Occipital lobe (tissue), 2 donors: ENCODE measurements around the gene C10orf95. TPM values are rescaled to one million over a fixed set of nuclear protein-coding genes. Genes with fewer than 3 reads are reported as not detected.
"Not testable (repeated sequence)": the region's sequence is repeated elsewhere in the genome, so short reads cannot be mapped to it uniquely, and the experiment has no call there.

Experiments
- DNase-seq: peaks from one replicate; lab custom pipeline; 2025; lab: John Stamatoyannopoulos, UW
- total RNA-seq: library from RNA; depleted of rRNA; stranded (reverse); fragments of >200 nt; gene quantifications from one replicate; pipeline ENCODE4 v1.2.3, GENCODE V29; 2014

Gene C10orf95, protein sequence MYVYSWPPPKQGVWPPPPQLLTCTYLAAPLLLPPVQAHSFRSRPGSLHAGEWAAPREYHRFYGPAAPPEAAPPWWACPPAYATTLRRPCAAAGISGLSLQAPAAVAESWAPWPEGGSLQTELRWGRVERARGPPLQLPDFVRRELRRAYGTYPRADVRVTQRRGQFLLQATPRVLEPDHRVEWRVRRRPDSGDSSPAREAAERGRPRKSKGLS
- total RNA-seq = not detected

DNA sequence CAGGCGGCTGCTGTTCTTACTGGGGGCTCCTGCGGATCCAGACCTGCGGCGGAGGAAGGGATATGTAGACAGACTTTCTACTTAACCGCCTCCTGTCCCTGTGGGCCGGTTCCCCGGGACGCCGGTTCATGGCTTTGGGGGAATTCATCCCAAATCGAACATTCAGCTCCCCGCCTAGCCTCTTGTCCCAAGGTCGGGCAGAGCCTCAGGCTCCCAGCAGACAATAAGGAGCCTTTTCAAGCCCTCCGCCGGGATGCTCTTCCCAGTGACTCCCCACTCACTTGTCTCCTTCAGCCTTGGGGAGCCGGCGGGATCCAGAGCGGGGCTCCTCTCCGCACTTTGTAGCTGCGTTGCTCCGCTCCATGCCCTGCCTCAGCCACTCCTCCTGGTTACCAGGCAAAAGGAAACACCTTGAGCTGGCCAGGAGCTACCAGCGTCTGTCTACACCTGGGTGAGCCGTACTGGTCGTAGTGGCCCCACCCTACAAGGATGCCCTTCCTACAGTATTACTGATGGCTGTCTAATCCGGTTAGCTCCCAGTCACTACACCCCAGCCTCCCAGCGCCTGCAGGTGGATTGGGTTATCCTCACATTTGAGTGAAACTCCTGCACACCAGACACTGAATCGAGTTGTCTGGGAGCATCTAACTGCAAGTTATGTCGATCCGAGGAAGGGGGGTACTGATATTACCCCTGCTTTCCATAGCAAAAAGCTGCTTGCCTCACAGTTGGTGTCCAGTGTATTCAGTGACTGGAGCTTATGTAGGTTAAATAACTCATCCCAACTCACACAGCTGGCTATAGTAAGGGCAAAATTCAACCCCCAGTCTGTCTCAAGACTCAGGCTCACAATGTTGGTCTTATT lies at the start of gene C10orf95:
Gene C10orf95, minus strand, starts transcription at position 439 of the 865 bp plus-strand sequence. CDS start 450 bp downstream, outside the sequence.
- no peak for DNase-seq

- not testable (repeated sequence) for DNase-seq
Observed at GRCh38 chr10:102500686-102501085, 49.3 kb upstream of the C10orf95 start.

GRCh38 chr10:102499356-102499755 lies 48.0 kb upstream of the C10orf95 start:
- DNase-seq = no peak

- DNase-seq = no peak
Observed at GRCh38 chr10:102497545-102497944, 46.2 kb upstream of the C10orf95 start.

- DNase-seq = no peak
Observed at GRCh38 chr10:102493771-102494170, 42.4 kb upstream of the C10orf95 start.

GRCh38 chr10:102492983-102493382 lies 41.6 kb upstream of the C10orf95 start:
- DNase-seq = no peak

GRCh38 chr10:102492344-102492939 lies 41.1 kb upstream of the C10orf95 start:
- DNase-seq = no peak

- no peak for DNase-seq
Observed at GRCh38 chr10:102491136-102491535, 39.8 kb upstream of the C10orf95 start.

DNA sequence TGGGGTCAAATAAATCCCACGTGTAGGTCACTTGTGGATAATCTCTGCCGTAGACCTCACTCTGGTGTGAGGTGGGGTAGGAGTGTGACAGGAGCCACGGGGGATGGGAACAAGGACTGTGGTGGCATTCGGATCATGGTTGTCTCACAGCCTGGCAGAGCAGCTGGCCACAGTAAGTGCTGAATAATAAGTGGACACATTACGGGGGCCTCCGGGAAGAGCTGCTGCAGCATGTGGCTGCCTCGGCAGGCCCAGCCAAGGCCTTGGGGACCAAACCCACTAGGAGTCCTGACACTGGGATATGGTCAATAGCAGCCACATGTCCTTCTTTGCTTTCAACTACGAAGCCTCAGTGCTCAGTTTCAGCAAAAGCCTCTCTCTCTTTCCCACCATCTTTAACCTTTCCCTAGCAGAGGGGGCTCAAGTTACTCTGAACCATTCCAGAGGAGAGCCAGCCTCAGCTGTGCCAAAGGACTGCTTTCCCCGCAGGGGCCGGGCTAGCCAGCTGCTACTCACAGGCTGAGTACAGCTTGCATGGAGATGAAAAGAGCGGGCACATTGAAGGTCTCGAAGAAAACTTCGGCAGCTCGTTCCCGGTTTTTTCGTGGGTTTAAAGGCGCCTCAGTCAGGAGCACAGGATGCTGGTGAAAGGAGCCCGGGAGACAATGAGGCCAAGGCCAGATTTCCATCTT lies 33.9 kb upstream of the C10orf95 start:
- no peak for DNase-seq

DNA sequence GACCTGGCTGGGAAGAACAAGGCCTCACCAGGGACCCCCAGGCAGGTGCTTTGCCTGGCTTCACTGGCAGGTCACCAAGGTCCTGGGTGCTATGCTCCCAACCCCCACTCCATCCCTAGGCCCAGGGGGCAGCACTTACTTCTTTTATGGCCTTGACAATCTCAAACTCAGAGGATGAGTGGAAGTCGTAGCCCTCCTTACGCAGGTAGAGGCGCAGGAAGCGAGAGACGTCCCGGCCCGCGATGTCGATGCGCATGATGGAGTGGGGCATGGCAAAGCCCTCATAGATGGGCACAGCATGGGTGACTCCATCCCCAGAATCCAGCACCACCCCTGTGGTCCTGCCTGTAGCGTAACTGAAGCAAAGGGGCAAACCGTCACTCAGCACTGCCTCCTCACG lies 32.7 kb upstream of the C10orf95 start:
- DNase-seq = no peak

DNA sequence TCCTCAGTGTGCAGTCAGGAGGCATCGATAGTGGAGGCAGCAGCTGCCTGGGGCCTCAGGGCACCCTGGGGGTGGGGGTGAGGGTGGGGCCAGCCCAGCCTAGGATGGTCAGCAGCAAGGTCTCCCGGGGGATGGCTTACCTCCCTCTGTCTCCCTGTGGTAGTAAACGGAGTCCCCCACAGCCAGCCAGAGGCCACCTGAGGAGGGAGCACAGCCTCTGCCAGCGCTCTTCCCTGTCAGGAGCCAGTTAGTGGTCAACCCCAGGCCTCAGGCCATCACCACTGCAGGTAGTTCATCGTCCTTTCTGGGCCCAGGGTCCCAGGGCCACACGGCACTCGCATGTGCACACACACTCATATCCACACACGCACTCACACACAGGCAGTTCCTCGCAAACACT lies 29.1 kb upstream of the C10orf95 start:
- no peak for DNase-seq

- no peak for DNase-seq
Observed at GRCh38 chr10:102479651-102480050, 28.3 kb upstream of the C10orf95 start.

GRCh38 chr10:102476466-102477141 lies 25.3 kb upstream of the C10orf95 start:
- DNase-seq = no peak

- no peak for DNase-seq
Observed at GRCh38 chr10:102475451-102476040, 24.2 kb upstream of the C10orf95 start.

GRCh38 chr10:102473445-102474331 lies 22.3 kb upstream of the C10orf95 start:
- no peak for DNase-seq

DNA sequence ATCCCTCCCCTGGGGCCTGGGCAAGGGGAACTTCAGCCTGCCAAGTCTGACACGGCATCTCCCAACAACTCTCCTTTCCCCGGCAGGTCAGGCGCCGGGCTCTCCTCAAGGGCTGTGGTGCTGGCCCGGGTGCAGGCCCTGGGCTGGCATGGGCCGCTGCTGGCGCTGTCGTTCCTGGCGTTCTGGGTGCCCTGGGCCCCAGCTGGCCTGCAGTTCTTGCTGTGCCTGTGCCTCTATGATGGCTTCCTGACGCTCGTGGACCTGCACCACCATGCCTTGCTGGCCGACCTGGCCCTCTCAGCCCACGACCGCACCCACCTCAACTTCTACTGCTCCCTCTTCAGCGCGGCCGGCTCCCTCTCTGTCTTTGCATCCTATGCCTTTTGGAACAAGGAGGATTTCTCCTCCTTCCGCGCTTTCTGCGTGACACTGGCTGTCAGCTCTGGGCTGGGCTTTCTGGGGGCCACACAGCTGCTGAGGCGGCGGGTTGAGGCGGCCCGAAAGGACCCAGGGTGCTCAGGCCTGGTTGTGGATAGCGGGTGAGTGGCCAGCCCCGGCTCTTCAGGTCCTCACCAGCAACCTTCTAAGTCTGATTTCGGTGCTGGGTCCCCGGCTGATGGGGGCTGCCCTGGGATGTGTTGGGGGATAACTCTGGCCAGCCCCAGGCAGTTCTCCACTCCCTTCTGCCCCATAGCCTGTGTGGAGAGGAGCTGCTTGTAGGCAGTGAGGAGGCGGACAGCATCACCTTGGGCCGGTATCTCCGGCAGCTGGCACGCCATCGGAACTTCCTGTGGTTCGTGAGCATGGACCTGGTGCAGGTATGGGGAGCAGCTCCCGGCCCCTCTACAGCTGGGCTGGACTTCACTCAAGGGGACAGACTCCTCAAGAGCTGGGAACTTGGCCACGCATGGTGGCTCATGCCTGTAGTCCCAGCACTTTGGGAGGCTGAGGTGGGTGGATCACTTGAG lies 19.5 kb upstream of the C10orf95 start:
- no peak for DNase-seq

DNA sequence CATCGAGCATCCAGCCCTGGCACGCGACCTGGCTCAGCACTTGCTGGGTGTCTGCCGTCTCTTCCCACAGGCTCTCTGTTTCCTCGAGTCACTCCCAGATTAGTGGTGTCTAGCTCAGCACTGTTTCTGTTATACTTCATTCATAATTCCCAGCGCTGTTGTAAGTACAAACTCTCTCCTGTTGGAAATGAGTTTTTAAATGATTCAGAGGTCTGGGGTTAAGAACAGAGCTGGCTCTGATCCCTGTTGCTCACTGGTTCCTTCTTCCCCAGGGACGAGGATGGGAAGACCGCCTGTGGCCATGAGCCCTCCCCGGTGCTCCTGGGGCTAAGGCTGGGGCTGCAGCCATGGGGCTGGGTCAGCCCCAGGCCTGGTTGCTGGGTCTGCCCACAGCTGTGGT lies 17.3 kb upstream of the C10orf95 start:
- DNase-seq = no peak

DNA sequence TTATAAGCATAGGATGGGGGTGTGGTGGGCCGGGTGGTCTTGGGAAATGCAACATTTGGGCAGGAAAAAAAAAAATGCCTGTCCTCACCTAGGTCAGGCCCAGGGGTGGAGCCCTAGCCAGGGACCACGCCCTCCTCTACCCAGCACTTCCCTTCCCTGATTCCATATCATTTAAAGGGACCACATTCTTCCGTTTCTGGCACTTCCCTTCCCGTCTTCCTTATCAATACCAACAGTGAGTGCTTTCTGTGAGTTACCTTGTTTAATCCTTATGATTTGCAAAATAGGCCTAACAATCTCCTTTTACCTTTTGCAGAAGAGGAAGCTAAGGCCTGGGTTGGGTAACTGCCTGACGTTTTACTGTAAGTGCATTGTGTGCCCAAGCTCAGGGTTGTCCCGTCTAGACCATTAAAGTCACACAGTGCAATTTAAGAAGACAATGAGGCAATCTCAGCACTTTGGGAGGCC lies 16.7 kb upstream of the C10orf95 start:
- DNase-seq = no peak

- no peak for DNase-seq
Observed at GRCh38 chr10:102467318-102467717, 16.0 kb upstream of the C10orf95 start.
